WTC11 (cell line): Measurements from ENCODE around the gene ZSCAN20. TPM values are rescaled to one million over a fixed set of nuclear protein-coding genes. Genes with fewer than 3 reads are reported as not detected.

Experiments
- ATAC-seq: fragments of 200-7000 bp; cut with Tn5 transposase; 2 replicates; pipeline ENCODE4 v1.10.0; 2021; ENCODE audit warnings: mild to moderate bottlenecking, moderate library complexity
- CTCF ChIA-PET: fragments of 300-600 bp; sonication (Branson Sonifier 250); formaldehyde crosslinking; loops from one replicate; lab custom pipeline; 2021; ENCODE audit warnings: antibody characterized with exemption; lab: Charles Lee
- POLR2A ChIA-PET: fragments of 350-600 bp; sonication (Branson Sonifier 250); formaldehyde crosslinking; loops from one replicate; lab custom pipeline; 2021; ENCODE audit warnings: antibody characterized with exemption; lab: Charles Lee
- DNase-seq: peaks from one replicate; pipeline ENCODE4 v3.0.0; 2021; ENCODE audit warnings: low spot score
- H3K27ac Mint-ChIP-seq: 2 replicates; pipeline ENCODE4 v1.8.0; 2021; ENCODE audit warnings: mixed read lengths
- H3K27me3 Mint-ChIP-seq: 2 replicates; pipeline ENCODE4 v1.8.0; 2021; ENCODE audit warnings: low read depth, mild to moderate bottlenecking, moderate library complexity, mixed read lengths
- H3K36me3 Mint-ChIP-seq: 2 replicates; pipeline ENCODE4 v1.8.0; 2021; ENCODE audit warnings: mixed read lengths
- H3K4me1 Mint-ChIP-seq: 2 replicates; pipeline ENCODE4 v1.8.0; 2022; ENCODE audit warnings: mixed read lengths
- H3K4me3 Mint-ChIP-seq: 2 replicates; pipeline ENCODE4 v1.8.0; 2021; ENCODE audit warnings: mild to moderate bottlenecking, moderate library complexity, mixed read lengths
- H3K9me3 Mint-ChIP-seq: 2 replicates; pipeline ENCODE4 v1.8.0; 2021; ENCODE audit warnings: mixed read lengths
- ARID4B ChIP-seq: sonication (generic); formaldehyde crosslinking; IDR thresholded peaks from 2 replicates; pipeline ENCODE4 v1.8.0; 2023; ENCODE audit warnings: missing genetic modification reagents, mild to moderate bottlenecking, borderline replicate concordance
- ATF2 ChIP-seq: sonication (generic); formaldehyde crosslinking; IDR thresholded peaks from 2 replicates; pipeline ENCODE4 v1.8.1; 2022; ENCODE audit warnings: low read depth, missing genetic modification reagents, borderline replicate concordance
- ATF3 ChIP-seq: sonication (generic); formaldehyde crosslinking; conservative IDR thresholded peaks from 2 replicates; pipeline ENCODE4 v1.8.1; 2022; ENCODE audit warnings: mild to moderate bottlenecking, missing genetic modification reagents
- CTCF ChIP-seq: fragments of 200-600 bp; IDR thresholded peaks from 2 replicates; pipeline ENCODE4 v1.8.0; 2022; ENCODE audit warnings: antibody characterized with exemption
- E2F1 ChIP-seq: sonication (generic); formaldehyde crosslinking; IDR thresholded peaks from 2 replicates; pipeline ENCODE4 v1.8.0; 2022; ENCODE audit warnings: mild to moderate bottlenecking, missing genetic modification reagents
- ELF4 ChIP-seq: sonication (generic); formaldehyde crosslinking; IDR thresholded peaks from 2 replicates; pipeline ENCODE4 v1.8.1; 2022; ENCODE audit warnings: low read depth, mild to moderate bottlenecking, moderate library complexity, missing genetic modification reagents
- EMX1 ChIP-seq: fragments of 250-450 bp; sonication (Bioruptor Pico); IDR thresholded peaks from 2 replicates; pipeline ENCODE4 v1.8.0; 2021; ENCODE audit warnings: mild to moderate bottlenecking
- ESRRA ChIP-seq: sonication (generic); formaldehyde crosslinking; IDR thresholded peaks from 2 replicates; pipeline ENCODE4 v1.8.1; 2022; ENCODE audit warnings: mild to moderate bottlenecking, missing genetic modification reagents, borderline replicate concordance
- GRHL2 ChIP-seq: fragments of 250-450 bp; sonication (Bioruptor Pico); IDR thresholded peaks from 2 replicates; pipeline ENCODE4 v1.8.0; 2022; ENCODE audit warnings: mild to moderate bottlenecking, moderate library complexity; ENCODE audit not compliant: insufficient replicate concordance, severe bottlenecking
- HMGA2 ChIP-seq: fragments of 250-450 bp; sonication (Bioruptor Pico); IDR thresholded peaks from 2 replicates; pipeline ENCODE4 v1.4.0; 2021; ENCODE audit warnings: mild to moderate bottlenecking, moderate library complexity
- IRF1 ChIP-seq: sonication (generic); formaldehyde crosslinking; IDR thresholded peaks from 2 replicates; pipeline ENCODE4 v1.8.0; 2023; ENCODE audit warnings: missing genetic modification reagents
- JAZF1 ChIP-seq: fragments of 250-450 bp; sonication (Bioruptor Pico); IDR thresholded peaks from 2 replicates; pipeline ENCODE4 v1.9.0; 2021; ENCODE audit warnings: moderate library complexity, mild to moderate bottlenecking, inconsistent platforms
- JUN ChIP-seq: sonication (generic); formaldehyde crosslinking; IDR thresholded peaks from 2 replicates; pipeline ENCODE4 v1.8.0; 2023; ENCODE audit warnings: mild to moderate bottlenecking, missing genetic modification reagents
- KAT7 ChIP-seq: sonication (generic); formaldehyde crosslinking; IDR thresholded peaks from 2 replicates; pipeline ENCODE4 v1.8.1; 2023; ENCODE audit warnings: missing genetic modification reagents, mild to moderate bottlenecking, borderline replicate concordance
- PRDM15 ChIP-seq: sonication (generic); formaldehyde crosslinking; IDR thresholded peaks from 2 replicates; pipeline ENCODE4 v1.8.0; 2022; ENCODE audit warnings: missing genetic modification reagents
- TEAD1 ChIP-seq: sonication (generic); formaldehyde crosslinking; IDR thresholded peaks from 2 replicates; pipeline ENCODE4 v1.8.0; 2022; ENCODE audit warnings: mild to moderate bottlenecking, missing genetic modification reagents
- TP53 ChIP-seq: sonication (generic); formaldehyde crosslinking; IDR thresholded peaks from 2 replicates; pipeline ENCODE4 v1.8.1; 2023; ENCODE audit warnings: mild to moderate bottlenecking, missing genetic modification reagents
- ZBTB21 ChIP-seq: sonication (generic); formaldehyde crosslinking; IDR thresholded peaks from 2 replicates; pipeline ENCODE4 v1.8.1; 2023; ENCODE audit warnings: mild to moderate bottlenecking, missing genetic modification reagents, borderline replicate concordance
- ZNF138 ChIP-seq: sonication (generic); formaldehyde crosslinking; conservative IDR thresholded peaks from 2 replicates; pipeline ENCODE4 v1.8.1; 2022; ENCODE audit warnings: mild to moderate bottlenecking, moderate library complexity, missing genetic modification reagents
- ZNF219 ChIP-seq: sonication (generic); formaldehyde crosslinking; IDR thresholded peaks from 2 replicates; pipeline ENCODE4 v1.8.0; 2023; ENCODE audit warnings: missing genetic modification reagents, mild to moderate bottlenecking, borderline replicate concordance
- ZNF232 ChIP-seq: sonication (generic); formaldehyde crosslinking; IDR thresholded peaks from 2 replicates; pipeline ENCODE4 v1.8.0; 2022; ENCODE audit warnings: mild to moderate bottlenecking, missing genetic modification reagents
- ZNF396 ChIP-seq: fragments of 250-450 bp; sonication (Bioruptor Pico); IDR thresholded peaks from 2 replicates; pipeline ENCODE4 v1.8.0; 2021; ENCODE audit warnings: mild to moderate bottlenecking, moderate library complexity, borderline replicate concordance
- total RNA-seq: library from RNA; stranded (reverse); gene quantifications from 3 replicates; pipeline ENCODE4 v1.2.3, GENCODE V29; 2021

ZSCAN20 gene
- total RNA-seq, 1 experiment from 2014 or later = 3.7 TPM

- TF ChIP-seq CTCF = no peak
- TF ChIP-seq GRHL2 (CRISPR knock-in tag) = no peak
- no peak for TF ChIP-seq ESRRA (CRISPR knock-in tag)
- no peak for TF ChIP-seq TP53
- TF ChIP-seq E2F1 (CRISPR knock-in tag) = no peak
- no peak for TF ChIP-seq ZNF138 (CRISPR knock-in tag)
- no peak for TF ChIP-seq ARID4B (CRISPR knock-in tag)
Observed at GRCh38 chr1:33502726-33503125, 30.3 kb downstream of the ZSCAN20 start (continued).

GRCh38 chr1:33503506-33503905, 31.1 kb downstream of the ZSCAN20 start:
- CTCF ChIA-PET = no interaction called here
- Mint-ChIP-seq H3K4me3 (no peak overlapping the region), H3K27me3 (peaks cover 2% of the 10 kb centered on the region), H3K36me3 (no peaks in the 10 kb centered on the region), H3K4me1 (peaks cover 12% of the 10 kb centered on the region), H3K27ac (no peak overlapping the region), H3K9me3 (peaks cover 19% of the 10 kb centered on the region)
- DNase-seq (no peak), ATAC-seq (no peak)
- POLR2A ChIA-PET = interaction anchor here (0.6 kb wide), 1 partner anchor 12 kb away, joined by 3 read pairs; no protein-coding TSS in a partner anchor
- no peak for TF ChIP-seq JAZF1 (CRISPR knock-in tag)
- no peak for TF ChIP-seq ZNF219 (CRISPR knock-in tag)
- no peak for TF ChIP-seq ATF2 (CRISPR knock-in tag)
- no peak for TF ChIP-seq ELF4 (CRISPR knock-in tag)
- no peak for TF ChIP-seq ZNF396 (CRISPR knock-in tag)
- no peak for TF ChIP-seq ZBTB21 (CRISPR knock-in tag)
- no peak for TF ChIP-seq PRDM15
- TF ChIP-seq JUN = no peak
- no peak for TF ChIP-seq GRHL2 (CRISPR knock-in tag)
- TF ChIP-seq IRF1 (CRISPR knock-in tag) = no peak
- TF ChIP-seq ZNF232 (CRISPR knock-in tag) = no peak
- no peak for TF ChIP-seq TEAD1 (CRISPR knock-in tag)
- TF ChIP-seq EMX1 = no peak
- no peak for TF ChIP-seq KAT7 (CRISPR knock-in tag)
- no peak for TF ChIP-seq HMGA2 (CRISPR knock-in tag)
- TF ChIP-seq ATF3 (CRISPR knock-in tag) = no peak
